ENCODE results near the gene ZNF442.
"Not testable (repeated sequence)": the region's sequence is repeated elsewhere in the genome, so short reads cannot be mapped to it uniquely, and the experiment has no call there.

The ZNF442 gene

GRCh38 chr19:12325690-12326089, 39.8 kb downstream of the ZNF442 start:
- DNase-seq = no peak

DNA sequence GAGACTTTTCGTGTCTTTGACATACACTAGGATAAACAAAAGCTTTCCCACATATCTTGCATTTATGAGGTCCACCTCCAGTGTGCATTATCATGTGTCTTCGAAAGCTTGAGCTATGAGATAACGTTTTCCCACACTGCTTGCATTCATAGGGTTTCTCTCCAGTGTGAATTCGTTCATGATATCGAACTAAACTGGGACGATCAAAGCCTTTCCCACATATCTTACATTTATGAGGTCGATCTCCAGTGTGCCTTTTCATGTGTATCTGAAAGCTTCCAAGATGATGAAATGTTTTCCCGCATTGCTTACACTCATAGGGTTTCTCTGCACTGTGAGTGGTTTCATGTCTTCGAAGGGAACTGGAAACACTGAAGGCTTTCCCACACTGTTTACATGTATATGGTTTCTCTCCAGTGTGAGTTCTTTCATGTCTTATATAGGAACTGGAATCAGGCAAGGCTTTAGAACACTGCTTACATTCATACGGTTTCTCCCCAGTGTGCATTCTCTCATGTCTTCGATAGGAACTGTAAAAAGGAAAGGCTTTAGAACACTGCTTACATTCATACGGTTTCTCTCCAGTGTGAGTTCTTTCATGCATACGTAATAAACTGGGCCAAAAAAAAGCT, 46.6 kb downstream of the ZNF442 start:
- DNase-seq = no peak

DNA sequence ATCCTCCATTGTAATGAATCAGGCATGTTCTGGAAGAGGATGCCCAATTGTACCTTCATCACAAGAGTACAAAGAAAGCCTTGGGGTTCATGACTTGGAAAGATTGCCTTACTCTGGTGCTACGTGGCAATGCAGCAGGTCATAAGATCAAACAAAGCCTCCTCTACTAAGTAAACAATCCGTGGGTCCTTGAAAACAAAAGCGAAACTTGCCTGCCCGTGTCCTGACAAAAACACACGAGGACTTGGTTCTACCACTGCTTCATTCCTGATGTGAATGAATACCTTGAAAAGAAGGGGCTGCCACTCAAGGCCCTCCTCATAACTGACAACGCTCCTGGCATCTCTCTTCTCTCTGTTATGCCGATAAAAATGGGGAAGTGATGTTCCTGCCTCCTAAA, 50.9 kb downstream of the ZNF442 start:
- DNase-seq = no peak

DNA sequence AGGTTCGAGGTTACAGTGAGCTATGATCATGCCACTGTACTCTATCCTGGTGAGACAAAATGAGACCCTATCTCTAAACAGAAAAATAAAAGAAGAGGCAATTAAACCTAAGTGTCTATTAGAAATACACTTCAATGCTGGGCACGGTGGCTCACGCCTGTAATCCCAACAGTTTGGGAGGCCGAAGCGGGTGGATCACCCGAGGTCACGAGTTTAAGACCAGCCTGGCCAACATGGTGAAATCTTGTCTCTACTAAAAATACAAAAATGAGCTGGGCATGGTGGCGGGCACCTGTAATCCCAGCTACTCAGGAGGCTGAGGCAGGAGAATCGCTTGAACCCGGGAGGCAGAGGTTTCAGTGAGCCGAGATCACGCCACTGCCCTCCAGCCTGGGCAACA, 56.6 kb downstream of the ZNF442 start:
- not testable (repeated sequence) for DNase-seq
